NCI-H2227 (cell line): Measurements from ENCODE around the gene ZNF497.
A peak's percentile ranks its signal among the peaks of the same experiment; 100 is the strongest.
"Not testable (repeated sequence)": the region's sequence is repeated elsewhere in the genome, so short reads cannot be mapped to it uniquely, and the experiment has no call there.

Source experiments
- DNase-seq: peaks from one replicate; lab custom pipeline; 2025; ENCODE audit not compliant: unreplicated experiment; lab: John Stamatoyannopoulos, UW

Gene ZNF497

GRCh38 chr19:58394821-58395219 lies 32.3 kb upstream of the ZNF497 start:
- DNase-seq: no peak

- DNase-seq: no peak
These were observed 31.1 kb upstream of the ZNF497 start for GRCh38 chr19:58393725-58394033.

GRCh38 chr19:58392945-58393724 lies 30.6 kb upstream of the ZNF497 start:
- no peak for DNase-seq

- DNase-seq: no peak
These were observed 25.6 kb upstream of the ZNF497 start for GRCh38 chr19:58388175-58388526.

- DNase-seq: peak; percentile 72
These were observed 25.0 kb upstream of the ZNF497 start for GRCh38 chr19:58387338-58388174.

- DNase-seq: peak; percentile 100
These were observed 24.2 kb upstream of the ZNF497 start, which contains the start of gene RPS5 for GRCh38 chr19:58386576-58387337. TSS of gene RPS5 (plus strand) at chr19:58387269. CDS start at chr19:58388138, 869 bp downstream.

GRCh38 chr19:58385891-58386575 lies 23.5 kb upstream of the ZNF497 start:
- DNase-seq: peak; percentile 66

GRCh38 chr19:58385313-58385890 lies 22.9 kb upstream of the ZNF497 start:
- DNase-seq: no peak

GRCh38 chr19:58382997-58383603 lies 20.5 kb upstream of the ZNF497 start:
- DNase-seq: no peak

GRCh38 chr19:58381460-58382212 lies 19.1 kb upstream of the ZNF497 start:
- DNase-seq: peak; percentile 82

GRCh38 chr19:58380662-58381459 lies 18.3 kb upstream of the ZNF497 start, which contains the start of gene ZNF837:
TSS of gene ZNF837 (minus strand) at chr19:58381030. CDS start at chr19:58369332, 11,698 bp downstream.
- DNase-seq: peak; percentile 100

- no peak for DNase-seq
These were observed 17.6 kb upstream of the ZNF497 start for GRCh38 chr19:58380037-58380661.

- DNase-seq: no peak
These were observed 16.7 kb upstream of the ZNF497 start for GRCh38 chr19:58379246-58379645.

- not testable (repeated sequence) for DNase-seq
These were observed 14.2 kb upstream of the ZNF497 start for GRCh38 chr19:58376724-58377123.

- DNase-seq: no peak
These were observed 11.6 kb upstream of the ZNF497 start for GRCh38 chr19:58374200-58374599.

GRCh38 chr19:58372311-58373133 lies 10.0 kb upstream of the ZNF497 start:
- no peak for DNase-seq
